Left lung (tissue), 10 donors: ENCODE results near the gene SYNM. TPM values are rescaled to one million over a fixed set of nuclear protein-coding genes. Genes with fewer than 3 reads are reported as not detected.

ENCODE experiments used
- ATAC-seq: fragments of 200-7000 bp; cut with Tn5 transposase; one replicate; pipeline ENCODE4 v1.9.1; 2020; ENCODE audit warnings: moderate library complexity
- DNase-seq, 4 donors: peaks; one replicate each; pipeline ENCODE4 v3.0.0-alpha.2; 2013 to 2020
- H3K27ac ChIP-seq, 2 donors: fragments of 200-600 bp; sonication (generic) in 1 of 2; one replicate each; pipeline versions ENCODE4 v1.5.0 to v1.8.0; 2020 to 2021
- H3K27me3 ChIP-seq, 2 donors: fragments of 200-600 bp; sonication (generic) in 1 of 2; one replicate each; pipeline versions ENCODE4 v1.5.0 to v1.8.0; 2020 to 2021
- H3K36me3 ChIP-seq, 2 donors: fragments of 200-600 bp; sonication (generic) in 1 of 2; one replicate each; pipeline versions ENCODE4 v1.5.0 to v1.8.0; 2020 to 2021
- H3K4me1 ChIP-seq, 2 donors: fragments of 200-600 bp; one replicate each; pipeline ENCODE4 v1.8.0; 2021
- H3K4me3 ChIP-seq, 2 donors: fragments of 200-600 bp; sonication (generic) in 1 of 2; one replicate each; pipeline versions ENCODE4 v1.5.0 to v1.8.0; 2020 to 2021; ENCODE audit warnings: mild to moderate bottlenecking in 1 of 2
- H3K9me3 ChIP-seq, 2 donors: fragments of 200-600 bp; sonication (generic) in 1 of 2; one replicate each; pipeline versions ENCODE4 v1.5.0 to v1.8.0; 2020 to 2021
- intact Hi-C, 2 donors: fragments of 100-400 bp; cut with DNase I; formaldehyde crosslinking; loops; one replicate each; pipeline versions ENCODE4 v1.11.2 to v1.14.2; 2022
- polyA plus RNA-seq, 6 donors: library from polyadenylated mRNA; unstranded; fragments of 120-200 nt; gene quantifications; one replicate each; pipeline ENCODE4 v1.2.1, GENCODE V29; 2013; ENCODE audit not compliant: insufficient read length in 6 of 6
- total RNA-seq, 2 donors: library from RNA; stranded (reverse); fragmentation: NEBNext Ultra II Directional; extraction: Animal tissue kit (Norgen Biotek cat#: 25700); gene quantifications; one replicate each; pipeline ENCODE4 v1.2.1, GENCODE V29; 2021
- TF ChIP-seq, protein P1 (sequence below), 2 donors: fragments of 200-600 bp; sonication (generic) in 1 of 2; IDR thresholded peaks; one replicate each; pipeline versions ENCODE4 v1.5.0 to v1.8.0; 2021; ENCODE audit warnings: antibody characterized with exemption in 2 of 2
- donor health status: DM: no; HTN: yes; CAD: no.
- donor health status: DM: no; HTN: no; CAD: no.

SYNM gene
- total and polyA plus RNA-seq, 8 donors: 5.6 to 17.6 (median 7.1) TPM

DNA sequence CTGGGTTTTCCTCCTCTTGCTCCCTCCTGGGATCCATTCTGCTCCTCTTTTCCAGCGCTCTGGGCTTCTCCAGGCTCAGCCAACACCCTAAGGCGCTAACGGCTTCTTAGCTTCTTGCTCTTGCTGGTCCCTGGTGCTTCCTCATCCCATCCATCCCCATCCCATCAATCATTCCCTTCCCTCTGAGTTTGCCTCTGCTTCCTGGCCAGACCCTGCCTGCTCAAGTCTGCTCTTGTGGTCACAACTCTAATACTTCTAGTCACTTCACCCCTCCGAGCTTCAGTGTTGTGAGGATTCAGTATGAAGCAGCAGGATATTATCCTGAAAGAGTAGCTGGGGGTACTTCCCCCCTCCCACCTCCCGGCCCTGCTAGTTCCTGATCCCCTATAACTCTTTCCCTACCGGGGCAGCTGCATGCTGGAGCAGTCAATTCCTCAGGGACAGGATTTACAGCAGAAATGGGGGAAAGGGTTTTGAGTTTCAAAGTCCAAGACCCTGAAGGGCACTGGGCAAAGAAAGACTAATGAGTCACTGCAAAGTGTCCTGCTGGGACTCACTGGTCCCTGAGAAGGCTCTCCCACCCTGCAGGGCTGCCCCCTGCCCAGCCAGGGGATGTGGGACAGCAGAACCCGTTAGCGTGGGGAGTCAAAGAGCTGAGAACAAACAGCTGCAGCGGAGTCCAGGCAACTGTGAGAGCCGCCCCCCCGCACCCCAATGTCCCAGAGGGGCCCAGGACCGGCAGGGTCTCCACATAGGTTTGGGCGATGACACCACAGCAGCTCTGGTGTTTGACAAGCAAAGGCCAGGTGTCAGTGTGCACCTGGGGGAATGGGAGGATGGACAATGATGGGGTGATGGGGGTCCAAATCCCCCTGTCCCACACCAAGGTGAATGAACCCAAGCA, 2.3 kb upstream of the SYNM start:
- H3K4me1 ChIP-seq: peaks cover 6 to 19% of the 10 kb centered on the region in 2 donors
- TF ChIP-seq, protein P1, sequence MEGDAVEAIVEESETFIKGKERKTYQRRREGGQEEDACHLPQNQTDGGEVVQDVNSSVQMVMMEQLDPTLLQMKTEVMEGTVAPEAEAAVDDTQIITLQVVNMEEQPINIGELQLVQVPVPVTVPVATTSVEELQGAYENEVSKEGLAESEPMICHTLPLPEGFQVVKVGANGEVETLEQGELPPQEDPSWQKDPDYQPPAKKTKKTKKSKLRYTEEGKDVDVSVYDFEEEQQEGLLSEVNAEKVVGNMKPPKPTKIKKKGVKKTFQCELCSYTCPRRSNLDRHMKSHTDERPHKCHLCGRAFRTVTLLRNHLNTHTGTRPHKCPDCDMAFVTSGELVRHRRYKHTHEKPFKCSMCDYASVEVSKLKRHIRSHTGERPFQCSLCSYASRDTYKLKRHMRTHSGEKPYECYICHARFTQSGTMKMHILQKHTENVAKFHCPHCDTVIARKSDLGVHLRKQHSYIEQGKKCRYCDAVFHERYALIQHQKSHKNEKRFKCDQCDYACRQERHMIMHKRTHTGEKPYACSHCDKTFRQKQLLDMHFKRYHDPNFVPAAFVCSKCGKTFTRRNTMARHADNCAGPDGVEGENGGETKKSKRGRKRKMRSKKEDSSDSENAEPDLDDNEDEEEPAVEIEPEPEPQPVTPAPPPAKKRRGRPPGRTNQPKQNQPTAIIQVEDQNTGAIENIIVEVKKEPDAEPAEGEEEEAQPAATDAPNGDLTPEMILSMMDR (IDR thresholded peaks at IDR 0.05): no peak
- ATAC-seq (no peak), DNase-seq (no peak)
- H3K9me3 ChIP-seq: no peaks in the 10 kb centered on the region
- no peaks in the 10 kb centered on the region for H3K36me3 ChIP-seq
- no peak overlapping the region for H3K27ac ChIP-seq
- H3K4me3 ChIP-seq: no peak overlapping the region
- intact Hi-C loops: no loop called here
- H3K27me3 ChIP-seq: peaks cover 24 to 92% of the 10 kb centered on the region in 2 donors

DNA sequence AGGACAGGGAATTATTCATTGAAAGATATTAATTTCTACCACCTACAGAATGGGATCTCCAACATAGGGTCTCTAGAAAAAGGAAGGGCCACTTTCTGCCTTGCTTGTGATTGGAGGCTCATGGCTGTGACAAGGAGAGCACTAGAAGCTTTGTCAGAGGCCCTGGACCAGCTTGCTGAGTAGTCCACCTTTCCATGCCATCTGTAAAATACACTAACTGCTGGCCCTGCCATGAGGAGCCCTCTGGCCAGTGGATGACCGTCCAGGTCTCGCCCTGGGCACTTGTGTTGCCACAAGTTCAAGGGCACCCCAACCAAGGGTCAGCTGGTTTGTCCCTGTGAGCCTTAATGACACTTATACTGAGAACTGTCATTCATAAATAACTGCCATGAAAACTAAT, 1.6 kb upstream of the SYNM start:
- Histone ChIP-seq H3K27me3 (peaks cover 24 to 98% of the 10 kb centered on the region in 2 donors), H3K9me3 (no peaks in the 10 kb centered on the region)

DNA sequence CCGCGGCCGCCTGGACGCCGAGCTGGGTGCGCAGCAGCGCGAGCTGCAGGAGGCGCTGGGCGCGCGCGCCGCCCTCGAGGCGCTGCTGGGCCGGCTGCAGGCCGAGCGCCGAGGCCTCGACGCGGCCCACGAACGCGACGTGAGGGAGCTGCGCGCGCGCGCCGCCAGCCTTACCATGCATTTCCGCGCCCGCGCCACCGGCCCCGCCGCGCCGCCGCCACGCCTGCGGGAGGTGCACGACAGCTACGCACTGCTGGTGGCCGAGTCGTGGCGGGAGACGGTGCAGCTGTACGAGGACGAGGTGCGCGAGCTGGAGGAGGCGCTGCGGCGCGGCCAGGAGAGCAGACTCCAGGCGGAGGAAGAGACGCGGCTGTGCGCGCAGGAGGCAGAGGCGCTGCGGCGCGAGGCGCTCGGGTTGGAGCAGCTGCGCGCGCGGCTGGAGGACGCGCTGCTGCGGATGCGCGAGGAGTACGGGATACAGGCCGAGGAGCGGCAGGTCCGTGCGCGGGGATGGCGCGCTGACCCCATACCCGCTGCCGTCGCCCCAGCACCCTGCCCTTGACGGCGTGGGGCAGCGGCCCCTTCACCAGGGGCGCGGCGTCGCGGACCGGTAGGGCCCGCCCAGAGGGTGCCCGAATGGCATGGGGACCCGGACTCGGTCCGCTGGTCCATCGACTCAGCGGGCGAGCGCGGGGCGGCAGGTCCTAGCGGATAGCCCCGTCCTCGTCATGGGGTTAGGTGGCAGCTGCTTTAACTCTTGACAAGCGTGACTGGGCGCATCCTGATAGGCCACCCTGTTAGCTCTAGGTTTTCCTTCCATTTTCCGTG, 848 bp downstream of the SYNM start:
- H3K27ac ChIP-seq: peak overlapping the region; percentile 35 to 57
- no peaks in the 10 kb centered on the region for H3K36me3 ChIP-seq
- DNase-seq: peak in 3 of 4 donors; percentile 42 to 82 (median 47)
- peak overlapping the region; percentile 21 to 45 for H3K4me3 ChIP-seq
- ATAC-seq: peak; percentile 29
- H3K9me3 ChIP-seq: no peaks in the 10 kb centered on the region
- H3K4me1 ChIP-seq: peaks cover 1 to 15% of the 10 kb centered on the region in 2 donors
- H3K27me3 ChIP-seq: peaks cover 17 to 79% of the 10 kb centered on the region in 2 donors
- TF ChIP-seq, protein P1 (IDR thresholded peaks at IDR 0.05): no peak
- intact Hi-C loops: no loop called here

More for the DNA sequence above, 1.6 kb upstream of the SYNM start:
- Histone ChIP-seq H3K4me3 (no peak overlapping the region), H3K27ac (no peak overlapping the region), H3K36me3 (no peaks in the 10 kb centered on the region), H3K4me1 (peaks cover 6 to 19% of the 10 kb centered on the region in 2 donors)
- DNase-seq: no peak
- intact Hi-C loops: no loop called here
- ATAC-seq: no peak
- TF ChIP-seq, protein P1 (IDR thresholded peaks at IDR 0.05): no peak

DNA sequence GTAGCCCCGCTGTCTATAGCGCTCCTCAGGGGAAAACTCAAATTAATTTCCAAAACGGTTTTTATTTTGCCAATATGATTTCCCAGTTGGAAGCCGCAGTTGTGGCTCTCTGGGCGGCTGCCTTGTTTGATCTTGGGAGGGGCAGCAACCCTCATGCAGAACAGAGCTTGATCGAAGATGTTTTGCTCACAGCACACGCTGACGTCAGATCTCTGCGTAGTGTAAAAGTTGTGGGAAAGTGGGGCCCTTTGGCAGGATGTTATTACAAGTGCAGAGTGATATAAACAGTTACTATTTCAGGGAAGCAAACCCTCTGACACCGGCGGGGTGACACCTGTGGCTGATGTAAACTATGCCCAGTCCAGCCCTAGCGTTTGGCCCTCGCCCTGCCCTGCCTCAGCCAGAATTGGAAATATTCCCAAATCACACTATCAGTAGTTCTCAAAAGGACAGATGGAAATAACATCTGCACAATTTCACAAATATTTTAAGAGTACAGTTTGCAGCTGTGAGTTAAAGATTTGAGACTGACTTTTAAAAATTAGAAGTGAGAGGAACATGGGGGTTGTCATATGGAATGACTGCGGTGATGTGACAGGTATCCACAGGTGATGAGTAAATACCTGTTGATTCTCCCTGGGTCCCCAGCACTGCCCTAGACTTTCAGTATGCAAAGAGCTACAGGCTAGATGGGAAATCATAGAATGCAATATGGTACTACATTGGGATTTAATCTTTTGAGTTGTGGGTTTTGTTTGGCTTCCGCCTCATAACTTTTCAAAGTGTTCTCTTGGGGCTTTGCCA, 1.7 kb downstream of the SYNM start:
- peaks cover 0 to 15% of the 10 kb centered on the region in 2 donors for H3K4me1 ChIP-seq
- H3K27me3 ChIP-seq: peaks cover 17 to 70% of the 10 kb centered on the region in 2 donors
- no peaks in the 10 kb centered on the region for H3K9me3 ChIP-seq
- TF ChIP-seq, protein P1 (IDR thresholded peaks at IDR 0.05): no peak
- H3K4me3 ChIP-seq: peak overlapping the region; percentile 21 to 45
- no peaks in the 10 kb centered on the region for H3K36me3 ChIP-seq
- peak overlapping the region in 1 of 2 donors; percentile 35 for H3K27ac ChIP-seq
- intact Hi-C loops: no loop called here
- DNase-seq (peak in 2 of 4 donors; percentile 18 to 37), ATAC-seq (no peak)
